SW480 (cell line): Measurements from ENCODE around the gene HS3ST4.

ENCODE experiments used
- DNase-seq: peaks from one replicate; pipeline ENCODE4 v3.0.0-alpha.2; 2016; ENCODE audit warnings: low spot score

The HS3ST4 gene

GRCh38 chr16:25691519-25692091 is at the start of gene HS3ST4:
Gene HS3ST4 (plus strand): TSS chr16:25691959.
- no peak for DNase-seq

- DNase-seq: no peak
These were observed 48.1 kb upstream of the HS3ST4 start for GRCh38 chr16:25643633-25644032.

- DNase-seq: no peak
These were observed 35.1 kb upstream of the HS3ST4 start for GRCh38 chr16:25656639-25657038.

DNA sequence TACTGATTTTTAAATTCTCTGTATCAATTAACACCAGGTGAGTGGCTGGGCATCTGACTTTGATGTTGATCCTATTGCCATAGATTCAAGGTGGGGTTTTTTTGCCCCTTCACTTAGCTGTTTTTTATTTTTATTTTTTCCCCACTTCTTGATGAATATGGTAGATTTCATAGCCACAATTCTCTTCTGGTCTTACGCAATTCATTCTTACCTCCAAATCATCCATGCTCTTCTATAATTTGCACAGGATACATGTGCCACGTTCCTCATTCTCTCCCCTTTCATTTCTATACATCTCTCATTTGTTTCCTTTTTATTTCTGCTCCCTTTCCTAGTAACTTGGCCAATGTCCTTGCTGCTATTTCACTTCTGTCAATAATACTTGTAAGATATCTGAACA is 14.9 kb upstream of the HS3ST4 start:
- no peak for DNase-seq

- DNase-seq: no peak
These were observed 12.2 kb upstream of the HS3ST4 start for GRCh38 chr16:25679511-25679910.

DNA sequence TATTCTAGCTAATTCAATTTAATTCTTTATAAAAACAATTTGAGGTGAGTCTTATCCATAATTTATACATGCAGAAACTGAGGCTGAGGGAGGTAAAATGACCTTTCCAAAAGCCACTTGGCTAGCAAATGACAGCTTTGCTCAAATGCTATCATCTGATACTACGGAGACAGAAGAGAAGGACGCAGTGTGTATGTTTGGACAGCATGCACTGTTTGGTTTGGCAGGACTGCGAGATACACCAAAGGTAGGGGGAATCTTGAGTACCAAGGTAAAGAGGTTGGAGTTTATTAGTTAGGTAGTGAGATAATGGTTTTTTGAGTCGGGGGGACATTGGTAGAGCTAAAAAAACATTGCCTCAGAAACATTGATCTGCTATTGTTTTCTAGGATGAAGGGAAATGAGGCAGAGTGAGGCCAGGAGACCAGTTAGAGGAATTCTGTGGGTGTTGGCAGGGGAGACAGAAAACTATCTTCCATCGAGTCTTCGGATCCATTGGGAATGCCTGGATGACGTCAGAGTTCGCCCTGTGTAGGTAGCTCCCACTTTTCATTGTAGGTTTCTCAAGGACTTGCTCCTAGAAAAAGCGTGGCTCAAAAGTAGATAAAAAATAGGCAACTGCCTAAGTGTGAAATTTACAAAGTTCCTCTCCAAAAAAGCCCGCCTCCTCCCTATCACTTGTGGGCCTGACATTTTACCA is 2.5 kb upstream of the HS3ST4 start:
- DNase-seq: no peak

GRCh38 chr16:25690552-25691143 is 1.1 kb upstream of the HS3ST4 start:
- DNase-seq: no peak

DNA sequence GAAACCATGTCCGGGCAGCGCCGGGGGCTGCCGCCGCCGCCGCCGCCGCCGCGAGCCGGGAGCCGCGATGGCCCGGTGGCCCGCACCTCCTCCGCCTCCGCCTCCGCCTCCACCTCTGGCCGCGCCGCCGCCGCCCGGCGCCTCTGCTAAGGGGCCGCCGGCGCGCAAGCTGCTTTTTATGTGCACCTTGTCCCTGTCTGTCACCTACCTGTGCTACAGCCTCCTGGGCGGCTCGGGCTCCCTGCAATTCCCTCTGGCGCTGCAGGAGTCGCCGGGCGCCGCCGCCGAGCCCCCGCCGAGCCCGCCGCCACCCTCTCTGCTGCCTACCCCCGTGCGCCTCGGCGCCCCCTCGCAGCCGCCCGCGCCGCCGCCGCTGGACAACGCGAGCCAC is 587 bp downstream of the HS3ST4 start:
- DNase-seq: no peak

DNA sequence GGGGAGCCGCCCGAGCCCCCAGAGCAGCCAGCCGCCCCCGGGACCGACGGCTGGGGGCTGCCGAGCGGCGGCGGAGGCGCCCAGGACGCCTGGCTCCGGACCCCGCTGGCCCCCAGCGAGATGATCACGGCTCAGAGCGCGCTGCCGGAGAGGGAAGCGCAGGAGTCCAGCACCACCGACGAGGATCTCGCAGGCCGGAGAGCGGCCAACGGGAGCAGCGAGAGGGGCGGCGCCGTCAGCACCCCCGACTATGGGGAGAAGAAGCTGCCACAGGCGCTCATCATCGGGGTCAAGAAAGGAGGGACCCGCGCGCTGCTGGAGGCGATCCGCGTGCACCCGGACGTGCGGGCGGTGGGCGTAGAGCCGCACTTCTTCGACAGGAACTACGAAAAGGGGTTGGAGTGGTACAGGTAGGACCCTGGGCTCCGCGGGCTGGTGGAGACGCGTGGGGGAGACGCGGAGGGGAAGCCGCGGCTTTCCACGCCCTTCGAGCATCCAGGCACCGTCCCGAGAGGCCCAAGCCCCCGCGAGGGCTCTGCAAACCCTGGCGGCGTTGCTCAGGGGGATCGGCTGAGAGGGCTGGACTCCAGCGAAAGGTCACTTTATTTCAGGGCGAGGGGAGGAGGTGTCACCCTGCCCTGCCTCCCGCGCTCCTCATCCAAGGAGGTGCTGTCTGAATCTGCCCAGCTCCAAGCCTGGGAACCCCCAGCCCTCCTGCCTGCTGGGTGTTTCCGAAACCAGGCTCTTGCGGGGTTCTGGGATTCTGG is 1.2 kb downstream of the HS3ST4 start:
- no peak for DNase-seq

DNA sequence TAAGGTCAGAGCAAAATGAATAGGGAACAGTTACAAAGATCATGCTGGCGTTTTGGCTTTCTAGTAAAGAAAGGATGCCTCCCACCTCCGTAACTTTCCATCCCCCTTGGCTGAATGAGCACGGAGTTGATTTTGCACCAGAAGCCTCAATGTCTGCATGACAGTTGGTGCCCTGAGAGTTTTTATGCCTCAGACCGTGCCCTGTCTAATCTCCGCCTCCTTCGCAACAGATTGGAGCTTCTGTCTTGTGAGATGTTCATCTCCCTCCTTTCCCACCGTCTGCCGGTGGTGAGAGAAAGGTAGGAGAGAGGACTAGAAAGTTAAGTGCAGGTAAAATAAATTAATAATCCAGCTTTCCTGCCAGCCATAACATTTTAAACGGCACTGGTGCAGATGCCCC is 1.9 kb downstream of the HS3ST4 start:
- DNase-seq: no peak

GRCh38 chr16:25699069-25699468 is 7.3 kb downstream of the HS3ST4 start:
- no peak for DNase-seq

DNA sequence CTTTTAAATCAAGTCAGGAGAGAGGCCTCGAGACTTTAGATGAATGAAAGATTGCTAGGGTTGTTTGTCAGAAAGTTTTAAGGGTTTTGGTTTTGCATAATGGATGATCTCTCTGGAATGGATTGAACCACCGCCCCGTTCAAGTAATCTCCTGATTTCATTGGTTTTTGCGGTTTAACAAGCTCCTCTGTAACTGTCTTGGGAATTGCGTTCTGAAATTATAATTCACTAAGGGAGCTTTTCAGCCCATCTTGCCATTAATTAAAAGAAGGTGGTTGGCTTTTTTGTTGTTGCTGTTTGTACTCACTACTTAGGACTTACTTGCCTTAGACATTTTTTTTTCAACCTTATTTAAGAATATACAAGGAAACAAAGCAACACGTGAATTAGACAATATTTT is 8.8 kb downstream of the HS3ST4 start:
- no peak for DNase-seq

GRCh38 chr16:25707553-25707952 is 15.8 kb downstream of the HS3ST4 start:
- no peak for DNase-seq

GRCh38 chr16:25707982-25708583 is 16.3 kb downstream of the HS3ST4 start:
- peak; percentile 22 for DNase-seq

GRCh38 chr16:25709213-25709612 is 17.5 kb downstream of the HS3ST4 start:
- no peak for DNase-seq

GRCh38 chr16:25713785-25714570 is 22.2 kb downstream of the HS3ST4 start:
- no peak for DNase-seq

GRCh38 chr16:25716186-25716585 is 24.4 kb downstream of the HS3ST4 start:
- DNase-seq: no peak

GRCh38 chr16:25721439-25721838 is 29.7 kb downstream of the HS3ST4 start:
- no peak for DNase-seq

DNA sequence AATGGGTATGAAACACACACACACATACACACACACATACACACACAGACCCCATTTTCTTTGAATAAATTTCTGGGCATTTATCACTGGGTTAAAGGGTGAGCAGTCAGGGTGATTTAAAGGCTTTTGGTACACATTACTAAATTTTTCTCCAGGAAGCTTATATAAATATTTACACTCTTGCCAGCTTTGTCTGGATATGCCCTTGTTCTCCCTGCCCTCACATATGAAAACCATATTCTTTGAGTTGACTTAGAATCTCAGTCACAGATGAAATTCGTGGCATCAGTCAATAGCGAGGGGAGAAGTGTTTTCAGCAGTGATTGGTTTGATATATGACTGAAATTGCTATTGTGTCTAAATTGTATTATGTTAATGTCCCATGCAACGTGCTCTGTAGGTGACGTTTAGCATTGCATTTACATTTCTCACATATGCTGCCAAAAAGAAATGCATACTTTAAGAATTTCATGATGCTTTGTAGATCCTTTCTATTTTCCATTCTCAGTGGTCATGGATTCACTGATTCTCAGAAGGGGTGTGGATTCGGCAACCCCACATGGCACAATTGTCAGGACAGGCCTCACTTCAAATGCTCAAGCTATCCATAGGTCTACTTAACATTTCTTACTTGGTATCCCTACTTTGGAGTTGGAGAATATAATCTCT is 34.8 kb downstream of the HS3ST4 start:
- no peak for DNase-seq

GRCh38 chr16:25729188-25729915 is 37.6 kb downstream of the HS3ST4 start:
- no peak for DNase-seq
